GM23248 (cell line): ENCODE measurements around the gene MLN. TPM values are rescaled to one million over a fixed set of nuclear protein-coding genes. Genes with fewer than 3 reads are reported as not detected.
A peak's percentile ranks its signal among the peaks of the same experiment; 100 is the strongest.

Experiments
- DNase-seq: peaks from one replicate; pipeline ENCODE4 v3.0.0-alpha.2; 2015
- H2AFZ ChIP-seq: fragments of 200-600 bp; sonication (generic); 2 replicates; pipeline ENCODE4 v1.6.1; 2016; ENCODE audit warnings: antibody characterized with exemption
- H3F3A ChIP-seq: fragments of 200-600 bp; sonication (generic); 2 replicates; pipeline ENCODE4 v1.6.1; 2016; ENCODE audit warnings: mild to moderate bottlenecking, antibody characterized with exemption, mixed run types; ENCODE audit not compliant: insufficient read depth
- H3K27ac ChIP-seq: fragments of 200-600 bp; sonication (generic); 2 replicates; pipeline ENCODE4 v1.5.1; 2016; ENCODE audit warnings: mild to moderate bottlenecking
- H3K27me3 ChIP-seq: fragments of 200-600 bp; sonication (generic); replicated peaks from 2 replicates; pipeline ENCODE4 v1.6.1; 2016; ENCODE audit warnings: mild to moderate bottlenecking; ENCODE audit not compliant: insufficient read depth
- H3K36me3 ChIP-seq: fragments of 200-600 bp; sonication (generic); 2 replicates; pipeline ENCODE4 v1.6.1; 2016; ENCODE audit warnings: low read depth, mild to moderate bottlenecking
- H3K4me1 ChIP-seq: fragments of 200-600 bp; sonication (generic); 2 replicates; pipeline ENCODE4 v1.6.1; 2016; ENCODE audit warnings: mild to moderate bottlenecking; ENCODE audit not compliant: insufficient read depth
- H3K4me2 ChIP-seq: fragments of 200-600 bp; sonication (generic); one replicate; pipeline ENCODE4 v1.6.1; 2016; ENCODE audit warnings: mild to moderate bottlenecking; ENCODE audit not compliant: unreplicated experiment
- H3K4me3 ChIP-seq: fragments of 200-600 bp; sonication (generic); 2 replicates; pipeline ENCODE4 v1.5.1; 2016; ENCODE audit warnings: mild to moderate bottlenecking
- H3K79me2 ChIP-seq: fragments of 200-600 bp; sonication (generic); 2 replicates; pipeline ENCODE4 v1.6.1; 2016; ENCODE audit warnings: mild to moderate bottlenecking; ENCODE audit not compliant: insufficient read depth
- H3K9ac ChIP-seq: fragments of 200-600 bp; sonication (generic); 2 replicates; pipeline ENCODE4 v1.6.1; 2016; ENCODE audit warnings: mild to moderate bottlenecking
- H3K9me2 ChIP-seq: fragments of 200-600 bp; sonication (generic); 2 replicates; pipeline ENCODE4 v1.6.1; 2016; ENCODE audit warnings: mixed run types, mild to moderate bottlenecking, moderate library complexity; ENCODE audit not compliant: insufficient read depth
- H3K9me3 ChIP-seq: fragments of 200-600 bp; sonication (generic); one replicate; pipeline ENCODE4 v1.6.1; 2017; ENCODE audit warnings: low read depth
- H4K20me1 ChIP-seq: fragments of 200-600 bp; sonication (generic); 2 replicates; pipeline ENCODE4 v1.6.0; 2016; ENCODE audit not compliant: insufficient read depth
- EZH2 ChIP-seq: fragments of 200-600 bp; sonication (generic); IDR thresholded peaks from 2 replicates; pipeline ENCODE4 v1.6.1; 2018; ENCODE audit warnings: antibody characterized with exemption, mild to moderate bottlenecking; ENCODE audit not compliant: insufficient read depth, poor library complexity, severe bottlenecking
- EZH2phosphoT487 ChIP-seq: fragments of 200-600 bp; sonication (generic); IDR thresholded peaks from 2 replicates; pipeline ENCODE4 v1.6.1; 2018; ENCODE audit warnings: antibody characterized with exemption, moderate library complexity, mild to moderate bottlenecking, low read depth; ENCODE audit not compliant: insufficient read depth
- WGBS, 2 experiments: methylation state at CpG; one replicate each; pipeline ENCODE4 v1.1.6; 2015 to 2017; ENCODE audit warnings: low lambda C conversion rate in 2 of 2, low coverage in 1 of 2; ENCODE audit errors: missing lambda C conversion rate in 2 of 2; 5-methylcytosine and 5-hydroxymethylcytosine counted together
- in situ Hi-C: fragments of 300-500 bp; cut with MboI; formaldehyde crosslinking; loops from 2 replicates; pipeline ENCODE4 v1.15.0; 2020
- polyA plus RNA-seq: library from polyadenylated mRNA; unstranded; fragments of >200 nt; fragmentation: Nextera tagmentation; extraction: Ambion mirVana; gene quantifications from 2 replicates; pipeline ENCODE4 v1.2.1, GENCODE V29; 2016
- total RNA-seq: library from RNA; depleted of rRNA; stranded (reverse); fragments of >200 nt; shearing (Covaris generic); gene quantifications from 2 replicates; pipeline ENCODE4 v1.2.3, GENCODE V29; 2014

The MLN gene
- total and polyA plus RNA-seq, 2 experiments from 2014 or later = not detected

- no peak overlapping the region for H2AFZ ChIP-seq
- H3K79me2 ChIP-seq = no peaks in the 10 kb centered on the region
- no peak overlapping the region for H3K9ac ChIP-seq
- H3K4me1 ChIP-seq = no peaks in the 10 kb centered on the region
- TF ChIP-seq EZH2phosphoT487 (no peak), EZH2 (no peak)
- H3K27me3 ChIP-seq = 0 out of 2 replicates have a peak, but pooled peaks cover 7% of the 10 kb centered on the region
- no peaks in the 10 kb centered on the region for H4K20me1 ChIP-seq
- no peaks in the 10 kb centered on the region for H3K9me2 ChIP-seq
- H3K36me3 ChIP-seq = no peaks in the 10 kb centered on the region
- 87 to 88% methylated on average over 21 of the region's 21 CpGs for WGBS, 2 experiments
- in situ Hi-C loops = no loop called here
- H3K27ac ChIP-seq = no peak overlapping the region
- H3K4me2 ChIP-seq = no peak overlapping the region
- no peaks in the 10 kb centered on the region for H3K9me3 ChIP-seq
- no peak for DNase-seq
- no peaks in the 10 kb centered on the region for H3F3A ChIP-seq
- H3K4me3 ChIP-seq = no peak overlapping the region
Observed at GRCh38 chr6:33830635-33831240, 26.9 kb upstream of the MLN start.

GRCh38 chr6:33828764-33829731, 25.2 kb upstream of the MLN start:
- H3F3A ChIP-seq = no peaks in the 10 kb centered on the region
- H3K9me2 ChIP-seq = no peaks in the 10 kb centered on the region
- H3K27me3 ChIP-seq = 0 out of 2 replicates have a peak, but pooled peaks cover 7% of the 10 kb centered on the region
- H3K4me2 ChIP-seq = no peak overlapping the region
- H3K4me3 ChIP-seq = no peak overlapping the region
- H3K9me3 ChIP-seq = no peaks in the 10 kb centered on the region
- TF ChIP-seq EZH2phosphoT487 (no peak), EZH2 (no peak)
- no peak for DNase-seq
- no peaks in the 10 kb centered on the region for H3K79me2 ChIP-seq
- H2AFZ ChIP-seq = no peak overlapping the region
- no peak overlapping the region for H3K9ac ChIP-seq
- in situ Hi-C loops = no loop called here
- H3K4me1 ChIP-seq = no peaks in the 10 kb centered on the region
- no peaks in the 10 kb centered on the region for H4K20me1 ChIP-seq
- 41 to 49% methylated on average over 15 of the region's 15 CpGs for WGBS, 2 experiments
- H3K36me3 ChIP-seq = no peaks in the 10 kb centered on the region
- H3K27ac ChIP-seq = no peak overlapping the region

GRCh38 chr6:33828452-33828763, 24.6 kb upstream of the MLN start:
- no peak overlapping the region for H3K4me3 ChIP-seq
- H4K20me1 ChIP-seq = no peaks in the 10 kb centered on the region
- H3K79me2 ChIP-seq = no peaks in the 10 kb centered on the region
- H3K36me3 ChIP-seq = no peaks in the 10 kb centered on the region
- in situ Hi-C loops = no loop called here
- H3K9me3 ChIP-seq = no peaks in the 10 kb centered on the region
- no peaks in the 10 kb centered on the region for H3K9me2 ChIP-seq
- H3K9ac ChIP-seq = no peak overlapping the region
- H2AFZ ChIP-seq = no peak overlapping the region
- TF ChIP-seq EZH2phosphoT487 = no peak
- no peak for TF ChIP-seq EZH2
- WGBS, 2 experiments = 55 to 59% methylated on average over 4 of the region's 4 CpGs
- no peak overlapping the region for H3K27ac ChIP-seq
- H3K4me2 ChIP-seq = no peak overlapping the region
- no peak for DNase-seq
- H3K27me3 ChIP-seq = peaks cover 9% of the 10 kb centered on the region; the same call in 1 of the 2 replicates
- H3K4me1 ChIP-seq = no peaks in the 10 kb centered on the region
- H3F3A ChIP-seq = no peaks in the 10 kb centered on the region

- in situ Hi-C loops = no loop called here
- no peak overlapping the region for H3K9ac ChIP-seq
- TF ChIP-seq EZH2phosphoT487 (no peak), EZH2 (no peak)
Observed at GRCh38 chr6:33827546-33828451, 24.0 kb upstream of the MLN start.

More at GRCh38 chr6:33827546-33828451, 24.0 kb upstream of the MLN start:
- 52 to 62% methylated on average over 13 to 14 of the region's 14 CpGs for WGBS, 2 experiments
- Histone ChIP-seq H2AFZ (no peak overlapping the region), H3K27ac (no peak overlapping the region), H3K9me2 (no peaks in the 10 kb centered on the region), H3K4me2 (no peak overlapping the region), H3K79me2 (no peaks in the 10 kb centered on the region), H4K20me1 (no peaks in the 10 kb centered on the region), H3K36me3 (no peaks in the 10 kb centered on the region), H3K4me1 (no peaks in the 10 kb centered on the region), H3F3A (no peaks in the 10 kb centered on the region), H3K9me3 (no peaks in the 10 kb centered on the region), H3K4me3 (no peak overlapping the region), H3K27me3 (peaks cover 12% of the 10 kb centered on the region; the same call in 1 of the 2 replicates)
- peak; percentile 14 for DNase-seq
